Trophoblast cell (in vitro differentiated cells and primary cell): Measurements from ENCODE around the gene ZBTB16.

Source experiments
- DNase-seq, 2 donors: peaks; one replicate each; pipeline ENCODE4 v3.0.0-alpha.2; 2016
- H2AFZ ChIP-seq: 2 replicates; pipeline ENCODE4 v1.6.1; 2013; ENCODE audit warnings: low read length, moderate library complexity, mild to moderate bottlenecking; ENCODE audit not compliant: insufficient read depth, poor library complexity
- H2AK5ac ChIP-seq: 2 replicates; pipeline ENCODE4 v1.6.1; 2013; ENCODE audit warnings: mild to moderate bottlenecking, low read length
- H2BK120ac ChIP-seq: 2 replicates; pipeline ENCODE4 v1.6.1; 2013; ENCODE audit warnings: low read length, mild to moderate bottlenecking, moderate library complexity; ENCODE audit not compliant: insufficient read depth, poor library complexity
- H2BK12ac ChIP-seq: 2 replicates; pipeline ENCODE4 v1.6.1; 2013; ENCODE audit warnings: mild to moderate bottlenecking, low read length, moderate library complexity
- H2BK5ac ChIP-seq: 2 replicates; pipeline ENCODE4 v1.6.1; 2013; ENCODE audit warnings: low read length, low read depth, moderate library complexity, mild to moderate bottlenecking; ENCODE audit not compliant: poor library complexity
- H3K14ac ChIP-seq: 2 replicates; pipeline ENCODE4 v1.6.1; 2013; ENCODE audit warnings: mild to moderate bottlenecking, low read length
- H3K18ac ChIP-seq: 2 replicates; pipeline ENCODE4 v1.6.1; 2013; ENCODE audit warnings: mild to moderate bottlenecking, low read length
- H3K23ac ChIP-seq: 2 replicates; pipeline ENCODE4 v1.6.1; 2013; ENCODE audit warnings: low read length
- H3K27ac ChIP-seq: 2 replicates; pipeline ENCODE4 v1.5.1; 2013; ENCODE audit warnings: low read depth, mild to moderate bottlenecking, inconsistent platforms, low read length, moderate library complexity
- H3K27me3 ChIP-seq: 2 replicates; pipeline ENCODE4 v1.6.1; 2013; ENCODE audit warnings: inconsistent platforms, mild to moderate bottlenecking, low read length, moderate library complexity; ENCODE audit not compliant: insufficient read depth
- H3K36me3 ChIP-seq, 2 experiments: 1 replicate in 1 of 2; 2 replicates in 1 of 2; pipeline ENCODE4 v1.6.1; 2013; ENCODE audit warnings: low read length in 2 of 2, mild to moderate bottlenecking in 2 of 2, moderate library complexity in 1 of 2; ENCODE audit not compliant: insufficient read depth in 2 of 2, control insufficient read depth in 1 of 2
- H3K4ac ChIP-seq: 2 replicates; pipeline ENCODE4 v1.6.1; 2013; ENCODE audit warnings: low read depth, mild to moderate bottlenecking, low read length, moderate library complexity
- H3K4me1 ChIP-seq, 2 experiments: 1 replicate in 1 of 2; 2 replicates in 1 of 2; pipeline ENCODE4 v1.6.1; 2013; ENCODE audit warnings: low read length in 2 of 2, mild to moderate bottlenecking in 2 of 2, moderate library complexity in 1 of 2; ENCODE audit not compliant: insufficient read depth in 2 of 2, control insufficient read depth in 1 of 2
- H3K4me2 ChIP-seq: 2 replicates; pipeline ENCODE4 v1.6.1; 2013; ENCODE audit warnings: inconsistent platforms, mild to moderate bottlenecking, low read length, moderate library complexity
- H3K4me3 ChIP-seq: 2 replicates; pipeline ENCODE4 v1.5.1; 2013; ENCODE audit warnings: mild to moderate bottlenecking, low read depth, low read length, inconsistent platforms
- H3K79me1 ChIP-seq: one replicate; pipeline ENCODE4 v1.6.1; 2013; ENCODE audit warnings: low read length
- H3K79me2 ChIP-seq: 2 replicates; pipeline ENCODE4 v1.6.1; 2013; ENCODE audit warnings: low read length, mild to moderate bottlenecking; ENCODE audit not compliant: control insufficient read depth, insufficient read depth, poor library complexity
- H3K9ac ChIP-seq: 2 replicates; pipeline ENCODE4 v1.6.1; 2013; ENCODE audit warnings: mild to moderate bottlenecking, low read length
- H3K9me3 ChIP-seq: 2 replicates; pipeline ENCODE4 v1.6.1; 2013; ENCODE audit warnings: low read depth, mild to moderate bottlenecking, control low read depth, inconsistent platforms, low read length; ENCODE audit not compliant: insufficient read depth
- H4K12ac ChIP-seq: 2 replicates; pipeline ENCODE4 v1.6.1; 2013; ENCODE audit warnings: low read depth, mild to moderate bottlenecking, low read length, moderate library complexity
- H4K8ac ChIP-seq: 2 replicates; pipeline ENCODE4 v1.6.1; 2013; ENCODE audit warnings: low read depth, mild to moderate bottlenecking, low read length, moderate library complexity
- H4K91ac ChIP-seq: one replicate; pipeline ENCODE4 v1.6.1; 2013; ENCODE audit warnings: low read depth, mild to moderate bottlenecking, low read length, moderate library complexity
- WGBS: extraction: QIAGEN DNeasy Blood & Tissue Kit; methylation state at CpG from one replicate; pipeline ENCODE4 v1.1.7; 2013; ENCODE audit warnings: missing lambda C conversion rate; ENCODE audit not compliant: insufficient read length, insufficient coverage; ENCODE audit errors: extremely low coverage; 5-methylcytosine and 5-hydroxymethylcytosine counted together

The ZBTB16 gene

GRCh38 chr11:114092478-114092877 lies 33.0 kb downstream of the ZBTB16 start:
- Histone ChIP-seq H2BK5ac (no peak overlapping the region), H4K12ac (no peak overlapping the region), H3K18ac (no peak overlapping the region), H3K9me3 (peaks cover 2% of the 10 kb centered on the region), H3K36me3 (no peaks in the 10 kb centered on the region), H3K4me1 (peaks cover 0 to 6% of the 10 kb centered on the region in 2 experiments), H3K14ac (no peak overlapping the region), H2BK120ac (no peak overlapping the region), H3K27ac (no peak overlapping the region), H3K23ac (no peak overlapping the region), H3K4me3 (no peak overlapping the region), H3K4me2 (no peak overlapping the region), H3K9ac (no peak overlapping the region), H2AK5ac (no peak overlapping the region), H3K79me1 (no peaks in the 10 kb centered on the region), H3K27me3 (no peaks in the 10 kb centered on the region), H2BK12ac (no peak overlapping the region), H2AFZ (no peak overlapping the region), H4K8ac (no peak overlapping the region), H3K79me2 (no peaks in the 10 kb centered on the region), H4K91ac (no peak overlapping the region), H3K4ac (no peak overlapping the region)
- WGBS: no CpG with 5 or more reads among the region's 3 CpGs
- DNase-seq: no peak

GRCh38 chr11:114092953-114093352 lies 33.4 kb downstream of the ZBTB16 start:
- DNase-seq: no peak
- Histone ChIP-seq H3K4ac (no peak overlapping the region), H3K9me3 (peaks cover 2% of the 10 kb centered on the region), H3K18ac (no peak overlapping the region), H3K4me1 (peaks cover 0 to 6% of the 10 kb centered on the region in 2 experiments), H3K27ac (no peak overlapping the region), H3K36me3 (no peaks in the 10 kb centered on the region), H3K79me2 (no peaks in the 10 kb centered on the region), H4K12ac (no peak overlapping the region), H4K91ac (no peak overlapping the region), H3K23ac (no peak overlapping the region), H2AK5ac (no peak overlapping the region), H3K27me3 (no peaks in the 10 kb centered on the region), H2AFZ (no peak overlapping the region), H3K4me3 (no peak overlapping the region), H2BK120ac (no peak overlapping the region), H3K9ac (no peak overlapping the region), H4K8ac (no peak overlapping the region), H3K79me1 (no peaks in the 10 kb centered on the region), H3K14ac (no peak overlapping the region), H2BK5ac (no peak overlapping the region), H3K4me2 (no peak overlapping the region), H2BK12ac (no peak overlapping the region)
- no CpG with 5 or more reads among the region's 3 CpGs for WGBS

GRCh38 chr11:114094516-114094915 lies 35.0 kb downstream of the ZBTB16 start:
- no peak overlapping the region for H3K27ac ChIP-seq
- H3K27me3 ChIP-seq: no peaks in the 10 kb centered on the region
- no peak overlapping the region for H2BK5ac ChIP-seq
- H4K8ac ChIP-seq: no peak overlapping the region
- no peak overlapping the region for H3K9ac ChIP-seq
- H3K79me1 ChIP-seq: no peaks in the 10 kb centered on the region
- H3K36me3 ChIP-seq: no peaks in the 10 kb centered on the region
- H3K4me1 ChIP-seq: peaks cover 0 to 6% of the 10 kb centered on the region in 2 experiments
- no peak overlapping the region for H4K12ac ChIP-seq
- no peak overlapping the region for H2BK120ac ChIP-seq
- no peak overlapping the region for H3K18ac ChIP-seq
- H3K9me3 ChIP-seq: peaks cover 1% of the 10 kb centered on the region
- DNase-seq: no peak
- H3K14ac ChIP-seq: no peak overlapping the region
- no peak overlapping the region for H3K23ac ChIP-seq
- H4K91ac ChIP-seq: no peak overlapping the region
- no peak overlapping the region for H3K4me2 ChIP-seq
- H3K4ac ChIP-seq: no peak overlapping the region
- no peaks in the 10 kb centered on the region for H3K79me2 ChIP-seq
- H2AFZ ChIP-seq: no peak overlapping the region
- WGBS: no CpG with 5 or more reads among the region's 3 CpGs
- H2AK5ac ChIP-seq: no peak overlapping the region
- no peak overlapping the region for H3K4me3 ChIP-seq
- H2BK12ac ChIP-seq: no peak overlapping the region

- no peak for DNase-seq
- Histone ChIP-seq H3K14ac (no peak overlapping the region), H3K23ac (no peak overlapping the region), H3K9ac (no peak overlapping the region), H3K36me3 (no peaks in the 10 kb centered on the region), H3K27me3 (no peaks in the 10 kb centered on the region), H3K9me3 (peaks cover 1% of the 10 kb centered on the region), H3K4me3 (no peak overlapping the region), H3K4ac (no peak overlapping the region), H2BK12ac (no peak overlapping the region), H3K79me2 (no peaks in the 10 kb centered on the region), H4K91ac (no peak overlapping the region), H3K27ac (no peak overlapping the region), H2AFZ (no peak overlapping the region), H3K4me2 (no peak overlapping the region), H2BK5ac (no peak overlapping the region), H3K79me1 (no peaks in the 10 kb centered on the region), H4K12ac (no peak overlapping the region), H3K4me1 (peaks cover 0 to 6% of the 10 kb centered on the region in 2 experiments), H2BK120ac (no peak overlapping the region), H2AK5ac (no peak overlapping the region), H3K18ac (no peak overlapping the region), H4K8ac (no peak overlapping the region)
- WGBS: no CpG with 5 or more reads among the region's 3 CpGs
These were observed 36.4 kb downstream of the ZBTB16 start for GRCh38 chr11:114095899-114096298.
